SJCRH30 (cell line): ENCODE results near the gene ADIPOR2. TPM values are rescaled to one million over a fixed set of nuclear protein-coding genes. Genes with fewer than 3 reads are reported as not detected.
"Not testable (repeated sequence)": the region's sequence is repeated elsewhere in the genome, so short reads cannot be mapped to it uniquely, and the experiment has no call there.

ENCODE experiments used
- DNase-seq, 2 experiments: peaks; one replicate each; pipeline ENCODE4 v3.0.0-alpha.2; 2015 to 2020
- H3K27ac ChIP-seq: fragments of 250-450 bp; sonication (Bioruptor Pico); 2 replicates; pipeline ENCODE4 v1.5.1; 2020; ENCODE audit warnings: mild to moderate bottlenecking, moderate library complexity
- H3K27me3 ChIP-seq: fragments of 250-450 bp; sonication (Bioruptor Pico); 2 replicates; pipeline ENCODE4 v1.5.1; 2020; ENCODE audit warnings: mild to moderate bottlenecking, moderate library complexity
- H3K36me3 ChIP-seq: fragments of 250-450 bp; sonication (Bioruptor Pico); 2 replicates; pipeline ENCODE4 v1.5.1; 2020; ENCODE audit warnings: mild to moderate bottlenecking, moderate library complexity
- H3K4me1 ChIP-seq: fragments of 250-450 bp; sonication (Bioruptor Pico); 2 replicates; pipeline ENCODE4 v1.5.1; 2020; ENCODE audit warnings: mild to moderate bottlenecking, moderate library complexity
- H3K4me3 ChIP-seq: fragments of 250-450 bp; sonication (Bioruptor Pico); 2 replicates; pipeline ENCODE4 v1.5.1; 2020; ENCODE audit warnings: mild to moderate bottlenecking, moderate library complexity
- H3K9me3 ChIP-seq: fragments of 250-450 bp; sonication (Bioruptor Pico); replicated peaks from 2 replicates; pipeline ENCODE4 v1.5.1; 2020; ENCODE audit warnings: mild to moderate bottlenecking, moderate library complexity
- total RNA-seq: library from RNA; depleted of rRNA; stranded (reverse); fragments of >200 nt; shearing (Covaris generic); gene quantifications from 2 replicates; pipeline ENCODE4 v1.2.3, GENCODE V29; 2014

The ADIPOR2 gene
- total RNA-seq, 1 experiment from 2014 or later: 62.5 TPM

GRCh38 chr12:1726753-1727152 lies 35.9 kb downstream of the ADIPOR2 start:
- H3K4me1 ChIP-seq: no peaks in the 10 kb centered on the region
- no peak overlapping the region for H3K4me3 ChIP-seq
- H3K27me3 ChIP-seq: no peaks in the 10 kb centered on the region
- H3K36me3 ChIP-seq: 0 out of 2 replicates have a peak, but pooled peaks cover 2% of the 10 kb centered on the region
- H3K9me3 ChIP-seq: no peaks in the 10 kb centered on the region
- no peak for DNase-seq
- H3K27ac ChIP-seq: no peak overlapping the region

GRCh38 chr12:1728824-1729223 lies 38.0 kb downstream of the ADIPOR2 start:
- Histone ChIP-seq H3K27me3 (no peaks in the 10 kb centered on the region), H3K36me3 (0 out of 2 replicates have a peak, but pooled peaks cover 2% of the 10 kb centered on the region), H3K4me3 (no peak overlapping the region), H3K27ac (no peak overlapping the region), H3K4me1 (no peaks in the 10 kb centered on the region), H3K9me3 (no peaks in the 10 kb centered on the region)
- no peak for DNase-seq

- Histone ChIP-seq H3K27me3 (no peaks in the 10 kb centered on the region), H3K9me3 (no peaks in the 10 kb centered on the region), H3K36me3 (0 out of 2 replicates have a peak, but pooled peaks cover 2% of the 10 kb centered on the region), H3K27ac (no peak overlapping the region), H3K4me1 (no peaks in the 10 kb centered on the region), H3K4me3 (no peak overlapping the region)
- DNase-seq: no peak
Observed at GRCh38 chr12:1731019-1731687, 40.3 kb downstream of the ADIPOR2 start.

GRCh38 chr12:1731688-1732078 lies 40.8 kb downstream of the ADIPOR2 start:
- H3K4me3 ChIP-seq, H3K27ac ChIP-seq, H3K9me3 ChIP-seq, H3K36me3 ChIP-seq, H3K27me3 ChIP-seq, DNase-seq, H3K4me1 ChIP-seq: not testable (repeated sequence)

GRCh38 chr12:1732914-1733313 lies 42.0 kb downstream of the ADIPOR2 start:
- no peak overlapping the region for H3K27ac ChIP-seq
- no peak for DNase-seq
- H3K36me3 ChIP-seq: 0 out of 2 replicates have a peak, but pooled peaks cover 2% of the 10 kb centered on the region
- no peaks in the 10 kb centered on the region for H3K9me3 ChIP-seq
- no peak overlapping the region for H3K4me3 ChIP-seq
- no peaks in the 10 kb centered on the region for H3K27me3 ChIP-seq
- no peaks in the 10 kb centered on the region for H3K4me1 ChIP-seq

GRCh38 chr12:1733712-1734111 lies 42.8 kb downstream of the ADIPOR2 start:
- not testable (repeated sequence) for H3K9me3 ChIP-seq, H3K27me3 ChIP-seq, DNase-seq, H3K36me3 ChIP-seq, H3K4me3 ChIP-seq, H3K27ac ChIP-seq, H3K4me1 ChIP-seq

- Histone ChIP-seq H3K27ac (no peak overlapping the region), H3K9me3 (no peaks in the 10 kb centered on the region), H3K27me3 (no peaks in the 10 kb centered on the region), H3K36me3 (0 out of 2 replicates have a peak, but pooled peaks cover 2% of the 10 kb centered on the region), H3K4me3 (no peak overlapping the region), H3K4me1 (no peaks in the 10 kb centered on the region)
- no peak for DNase-seq
Observed at GRCh38 chr12:1737652-1738286, 46.9 kb downstream of the ADIPOR2 start.

- no peak overlapping the region for H3K4me3 ChIP-seq
- no peaks in the 10 kb centered on the region for H3K27me3 ChIP-seq
- no peaks in the 10 kb centered on the region for H3K4me1 ChIP-seq
- DNase-seq: no peak
- H3K27ac ChIP-seq: no peak overlapping the region
- 0 out of 2 replicates have a peak, but pooled peaks cover 2% of the 10 kb centered on the region for H3K36me3 ChIP-seq
- no peaks in the 10 kb centered on the region for H3K9me3 ChIP-seq
Observed at GRCh38 chr12:1738446-1738845, 47.6 kb downstream of the ADIPOR2 start.

GRCh38 chr12:1739368-1739767 lies 48.5 kb downstream of the ADIPOR2 start:
- Histone ChIP-seq H3K4me1 (no peaks in the 10 kb centered on the region), H3K27me3 (no peaks in the 10 kb centered on the region), H3K27ac (no peak overlapping the region), H3K36me3 (0 out of 2 replicates have a peak, but pooled peaks cover 2% of the 10 kb centered on the region), H3K4me3 (no peak overlapping the region), H3K9me3 (no peaks in the 10 kb centered on the region)
- no peak for DNase-seq

GRCh38 chr12:1740161-1740948 lies 49.5 kb downstream of the ADIPOR2 start:
- Histone ChIP-seq H3K27ac (no peak overlapping the region), H3K9me3 (no peaks in the 10 kb centered on the region), H3K4me1 (no peaks in the 10 kb centered on the region), H3K36me3 (peaks cover 7% of the 10 kb centered on the region), H3K4me3 (no peak overlapping the region), H3K27me3 (no peaks in the 10 kb centered on the region)
- DNase-seq: peak in 1 of 2 experiments; percentile 16

- H3K27ac ChIP-seq: no peak overlapping the region
- no peaks in the 10 kb centered on the region for H3K9me3 ChIP-seq
- DNase-seq: no peak
Observed at GRCh38 chr12:1741154-1741949, 50.5 kb downstream of the ADIPOR2 start.

GRCh38 chr12:1744932-1745331 lies 54.1 kb downstream of the ADIPOR2 start:
- Histone ChIP-seq H3K36me3 (peaks cover 7% of the 10 kb centered on the region), H3K9me3 (no peaks in the 10 kb centered on the region), H3K4me3 (no peak overlapping the region), H3K4me1 (no peaks in the 10 kb centered on the region), H3K27ac (no peak overlapping the region), H3K27me3 (no peaks in the 10 kb centered on the region)
- DNase-seq: no peak

More at GRCh38 chr12:1741154-1741949, 50.5 kb downstream of the ADIPOR2 start:
- no peaks in the 10 kb centered on the region for H3K4me1 ChIP-seq
- H3K27me3 ChIP-seq: no peaks in the 10 kb centered on the region
- no peak overlapping the region for H3K4me3 ChIP-seq
- peaks cover 7% of the 10 kb centered on the region for H3K36me3 ChIP-seq

GRCh38 chr12:1747609-1748008 lies 56.7 kb downstream of the ADIPOR2 start:
- H3K27me3 ChIP-seq: no peaks in the 10 kb centered on the region
- H3K36me3 ChIP-seq: peaks cover 5% of the 10 kb centered on the region
- H3K4me1 ChIP-seq: no peaks in the 10 kb centered on the region
- H3K9me3 ChIP-seq: no peaks in the 10 kb centered on the region
- no peak overlapping the region for H3K4me3 ChIP-seq
- no peak for DNase-seq
- H3K27ac ChIP-seq: no peak overlapping the region

- H3K4me1 ChIP-seq: no peaks in the 10 kb centered on the region
- no peaks in the 10 kb centered on the region for H3K27me3 ChIP-seq
- H3K27ac ChIP-seq: no peak overlapping the region
- H3K36me3 ChIP-seq: peaks cover 8% of the 10 kb centered on the region
- no peaks in the 10 kb centered on the region for H3K9me3 ChIP-seq
- H3K4me3 ChIP-seq: no peak overlapping the region
- peak; percentile 32 to 55 for DNase-seq
Observed at GRCh38 chr12:1749019-1749418, 58.1 kb downstream of the ADIPOR2 start.
